IgD-negative memory B cell (primary cell): ENCODE measurements around the gene ADPRH. TPM values are rescaled to one million over a fixed set of nuclear protein-coding genes. Genes with fewer than 3 reads are reported as not detected.
"Not testable (repeated sequence)": the region's sequence is repeated elsewhere in the genome, so short reads cannot be mapped to it uniquely, and the experiment has no call there.

Experiments used
- H3K27ac Mint-ChIP-seq, 3 donors: one replicate each; pipeline ENCODE4 v1.8.0; 2020 to 2022; ENCODE audit warnings: mild to moderate bottlenecking in 3 of 3, mixed read lengths in 3 of 3, moderate library complexity in 1 of 3
- H3K27me3 Mint-ChIP-seq: one replicate; pipeline ENCODE4 v1.8.0; 2021; ENCODE audit warnings: mixed read lengths
- H3K36me3 Mint-ChIP-seq: one replicate; pipeline ENCODE4 v1.8.0; 2020; ENCODE audit warnings: mild to moderate bottlenecking, mixed read lengths
- H3K4me1 Mint-ChIP-seq, 3 donors: one replicate each; pipeline ENCODE4 v1.8.0; 2020 to 2022; ENCODE audit warnings: mixed read lengths in 3 of 3, mild to moderate bottlenecking in 1 of 3
- H3K4me3 Mint-ChIP-seq, 4 donors: one replicate each; pipeline ENCODE4 v1.8.0; 2020 to 2022; ENCODE audit warnings: mild to moderate bottlenecking in 4 of 4, mixed read lengths in 4 of 4, moderate library complexity in 3 of 4
- H3K9me3 Mint-ChIP-seq, 3 donors: one replicate each; pipeline ENCODE4 v1.8.0; 2020 to 2021; ENCODE audit warnings: mixed read lengths in 3 of 3, mild to moderate bottlenecking in 1 of 3
- polyA plus RNA-seq: library from polyadenylated mRNA; unstranded; fragments of 300-500 nt; fragmentation: Illumina TruSeq; gene quantifications from one replicate; pipeline ENCODE4 v1.2.3, GENCODE V29; 2021

The ADPRH gene
- polyA plus RNA-seq, 1 donor from 2014 or later = 29.2 TPM

DNA sequence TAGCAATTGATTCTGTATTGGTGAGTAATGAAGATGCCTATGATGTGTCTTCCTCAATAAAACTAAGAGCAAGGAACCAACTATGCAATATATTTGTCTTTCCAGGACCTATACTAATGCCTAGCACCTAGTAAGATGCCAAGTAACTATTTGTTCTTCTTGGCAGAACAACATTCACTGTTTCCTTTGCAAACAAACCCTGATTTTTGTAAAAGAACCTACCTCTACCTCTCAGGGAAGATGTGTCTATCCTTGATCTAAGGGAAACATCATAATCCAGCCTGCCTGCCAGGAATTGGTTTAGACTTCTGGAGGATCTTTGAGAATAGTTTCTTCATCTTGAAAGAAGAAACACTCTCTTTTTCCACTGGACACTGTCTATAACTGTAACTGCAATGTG, 3.8 kb upstream of the ADPRH start:
- H3K4me3 Mint-ChIP-seq = no peak overlapping the region
- no peaks in the 10 kb centered on the region for H3K27me3 Mint-ChIP-seq
- no peak overlapping the region for H3K27ac Mint-ChIP-seq

GRCh38 chr3:119580067-119580760, 922 bp downstream of the ADPRH start:
- Mint-ChIP-seq H3K36me3 (no peaks in the 10 kb centered on the region), H3K27ac (peak overlapping the region; percentile 99 to 100 (median 99)), H3K27me3 (no peaks in the 10 kb centered on the region), H3K4me3 (peak overlapping the region; percentile 96 to 100 (median 97)), H3K9me3 (no peaks in the 10 kb centered on the region), H3K4me1 (peaks cover 12 to 36% (median 26%) of the 10 kb centered on the region in 3 donors)

More for the DNA sequence above, 3.8 kb upstream of the ADPRH start:
- H3K4me1 Mint-ChIP-seq = peaks cover 5 to 19% (median 8%) of the 10 kb centered on the region in 3 donors
- no peaks in the 10 kb centered on the region for H3K36me3 Mint-ChIP-seq
- no peaks in the 10 kb centered on the region for H3K9me3 Mint-ChIP-seq

- Mint-ChIP-seq H3K36me3 (no peaks in the 10 kb centered on the region), H3K4me3 (peak overlapping the region in 1 of 4 donors; percentile 96), H3K4me1 (peaks cover 12 to 40% (median 31%) of the 10 kb centered on the region in 3 donors), H3K27me3 (no peaks in the 10 kb centered on the region), H3K9me3 (no peaks in the 10 kb centered on the region), H3K27ac (peak overlapping the region; percentile 80 to 99 (median 84))
These were observed 2.9 kb downstream of the ADPRH start for GRCh38 chr3:119582178-119582577.

GRCh38 chr3:119585208-119585607, 5.9 kb downstream of the ADPRH start:
- no peaks in the 10 kb centered on the region for H3K27me3 Mint-ChIP-seq
- H3K9me3 Mint-ChIP-seq = peaks cover 0 to 2% (median 0%) of the 10 kb centered on the region in 3 donors
- H3K27ac Mint-ChIP-seq = no peak overlapping the region
- peaks cover 27 to 49% (median 44%) of the 10 kb centered on the region in 3 donors for H3K4me1 Mint-ChIP-seq
- H3K4me3 Mint-ChIP-seq = peak overlapping the region in 1 of 4 donors; percentile 54
- peaks cover 6% of the 10 kb centered on the region for H3K36me3 Mint-ChIP-seq

DNA sequence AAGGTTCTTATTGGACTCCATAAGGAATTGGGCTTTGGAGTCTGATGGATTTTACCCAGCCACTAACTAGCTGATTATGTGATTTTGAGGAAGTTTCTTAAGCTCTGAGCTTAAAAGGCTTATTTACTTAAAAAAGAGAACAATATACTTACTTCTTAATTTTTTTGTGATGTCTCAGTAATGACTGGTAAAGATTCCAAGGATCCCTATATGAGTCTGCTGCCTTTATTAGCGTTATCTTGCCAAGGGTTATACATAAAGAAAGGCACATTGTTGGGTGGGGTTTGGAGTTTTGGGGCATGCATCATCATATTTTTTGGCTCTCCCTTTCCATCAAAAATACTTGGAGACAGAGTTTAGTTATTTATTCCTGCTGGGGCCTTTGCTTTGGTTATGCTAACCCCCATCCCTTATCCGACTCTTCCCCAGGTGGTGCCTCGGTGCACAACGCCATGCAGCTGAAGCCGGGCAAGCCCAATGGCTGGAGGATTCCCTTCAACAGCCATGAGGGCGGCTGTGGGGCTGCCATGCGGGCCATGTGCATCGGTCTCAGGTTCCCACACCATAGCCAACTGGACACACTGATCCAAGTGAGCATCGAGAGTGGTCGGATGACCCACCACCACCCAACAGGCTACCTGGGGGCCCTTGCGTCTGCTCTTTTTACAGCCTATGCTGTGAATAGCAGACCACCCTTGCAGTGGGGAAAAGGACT, 6.7 kb downstream of the ADPRH start:
- peak overlapping the region in 1 of 4 donors; percentile 15 for H3K4me3 Mint-ChIP-seq
- peak overlapping the region in 1 of 3 donors; percentile 2 for H3K27ac Mint-ChIP-seq

GRCh38 chr3:119586733-119587172, 7.5 kb downstream of the ADPRH start:
- H3K36me3 Mint-ChIP-seq = peaks cover 8% of the 10 kb centered on the region
- peak overlapping the region in 1 of 4 donors; percentile 15 for H3K4me3 Mint-ChIP-seq
- H3K9me3 Mint-ChIP-seq = peaks cover 0 to 2% (median 0%) of the 10 kb centered on the region in 3 donors
- peaks cover 20 to 38% (median 33%) of the 10 kb centered on the region in 3 donors for H3K4me1 Mint-ChIP-seq
- no peaks in the 10 kb centered on the region for H3K27me3 Mint-ChIP-seq
- peak overlapping the region in 1 of 3 donors; percentile 2 for H3K27ac Mint-ChIP-seq

More for the DNA sequence above, 6.7 kb downstream of the ADPRH start:
- Mint-ChIP-seq H3K36me3 (peaks cover 8% of the 10 kb centered on the region), H3K27me3 (no peaks in the 10 kb centered on the region), H3K4me1 (peaks cover 23 to 45% (median 38%) of the 10 kb centered on the region in 3 donors), H3K9me3 (peaks cover 0 to 2% (median 0%) of the 10 kb centered on the region in 3 donors)

DNA sequence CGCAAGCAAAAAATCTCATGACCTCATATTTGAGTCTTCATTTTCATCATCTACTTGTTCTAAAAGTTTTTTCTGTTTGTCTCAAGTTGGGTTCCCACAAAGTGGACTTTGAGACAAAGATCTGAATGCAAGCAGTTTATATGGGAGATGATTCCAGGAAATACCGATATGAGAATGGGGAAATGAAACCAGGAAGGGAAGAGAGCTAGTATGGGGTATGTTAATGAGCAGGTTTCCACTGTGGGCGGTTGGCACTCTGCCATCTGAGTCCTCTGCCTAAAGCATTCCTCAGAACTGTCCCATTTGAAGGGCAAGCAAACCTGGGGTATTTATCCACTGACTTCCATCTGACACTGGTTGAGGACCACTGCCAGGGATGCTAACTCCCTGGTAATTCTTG, 8.8 kb downstream of the ADPRH start:
- Mint-ChIP-seq H3K4me3 (peak overlapping the region in 2 of 4 donors; percentile 10 to 77), H3K36me3 (peaks cover 8% of the 10 kb centered on the region), H3K27ac (peak overlapping the region in 1 of 3 donors; percentile 83)

GRCh38 chr3:119589102-119589773, 9.9 kb downstream of the ADPRH start:
- H3K9me3 Mint-ChIP-seq = peaks cover 0 to 2% (median 0%) of the 10 kb centered on the region in 3 donors
- peak overlapping the region in 2 of 4 donors; percentile 19 to 20 for H3K4me3 Mint-ChIP-seq
- H3K27me3 Mint-ChIP-seq = no peaks in the 10 kb centered on the region
- peak overlapping the region in 2 of 3 donors; percentile 16 to 40 for H3K27ac Mint-ChIP-seq
- peaks cover 8% of the 10 kb centered on the region for H3K36me3 Mint-ChIP-seq
- peaks cover 16 to 29% (median 25%) of the 10 kb centered on the region in 3 donors for H3K4me1 Mint-ChIP-seq

More for the DNA sequence above, 8.8 kb downstream of the ADPRH start:
- Mint-ChIP-seq H3K27me3 (no peaks in the 10 kb centered on the region), H3K4me1 (peaks cover 16 to 29% (median 25%) of the 10 kb centered on the region in 3 donors), H3K9me3 (peaks cover 0 to 2% (median 0%) of the 10 kb centered on the region in 3 donors)

DNA sequence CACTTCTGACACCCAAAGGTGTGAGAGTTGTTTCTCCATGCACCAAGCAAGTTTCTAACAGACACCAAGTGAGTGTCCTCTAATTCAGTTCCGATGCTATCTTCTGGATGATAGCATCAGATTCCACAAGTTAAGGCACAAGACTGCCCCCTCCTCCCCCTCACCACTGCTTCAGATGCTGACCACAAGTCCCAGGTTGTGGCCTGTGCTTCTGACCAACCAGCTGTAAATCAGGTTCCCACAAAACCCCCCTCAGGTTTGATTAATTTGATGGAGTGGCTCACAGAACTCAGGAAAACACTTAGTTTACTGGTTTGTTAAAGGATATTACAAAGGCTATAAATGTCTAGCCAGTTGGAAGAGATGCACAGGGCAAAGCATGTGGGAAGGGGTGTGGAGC, 11.4 kb downstream of the ADPRH start:
- Mint-ChIP-seq H3K4me1 (peaks cover 16 to 31% (median 25%) of the 10 kb centered on the region in 3 donors), H3K27ac (no peak overlapping the region), H3K36me3 (peaks cover 8% of the 10 kb centered on the region), H3K4me3 (no peak overlapping the region), H3K9me3 (peaks cover 0 to 2% (median 0%) of the 10 kb centered on the region in 3 donors), H3K27me3 (no peaks in the 10 kb centered on the region)

DNA sequence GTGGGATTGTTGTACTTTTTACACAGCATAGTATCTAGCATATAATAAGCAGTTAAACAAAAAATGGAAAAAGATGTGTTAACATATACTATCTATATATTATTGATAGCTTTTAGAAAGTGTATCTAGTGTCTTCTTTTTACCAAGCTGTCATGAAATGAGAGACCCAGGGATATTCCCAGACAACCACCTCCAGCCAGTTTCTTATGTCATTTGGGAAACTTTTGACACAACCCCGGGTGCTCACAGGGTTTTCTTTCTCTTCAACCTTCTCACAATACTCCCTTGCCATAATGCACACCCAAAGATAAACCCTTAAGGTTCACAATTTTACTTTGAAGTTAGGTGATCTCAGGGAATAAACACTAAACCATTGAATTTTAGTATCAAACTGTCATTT, 13.6 kb downstream of the ADPRH start:
- Mint-ChIP-seq H3K27me3 (no peaks in the 10 kb centered on the region), H3K27ac (no peak overlapping the region), H3K9me3 (peaks cover 0 to 2% (median 0%) of the 10 kb centered on the region in 3 donors), H3K4me3 (no peak overlapping the region), H3K4me1 (peaks cover 29 to 36% (median 33%) of the 10 kb centered on the region in 3 donors), H3K36me3 (peaks cover 6% of the 10 kb centered on the region)

GRCh38 chr3:119594066-119594465, 14.8 kb downstream of the ADPRH start:
- Mint-ChIP-seq H3K27me3 (no peaks in the 10 kb centered on the region), H3K36me3 (peaks cover 5% of the 10 kb centered on the region), H3K4me3 (no peak overlapping the region), H3K27ac (no peak overlapping the region), H3K4me1 (peaks cover 26 to 34% (median 29%) of the 10 kb centered on the region in 3 donors), H3K9me3 (peaks cover 0 to 2% (median 0%) of the 10 kb centered on the region in 3 donors)

GRCh38 chr3:119594929-119595328, 15.6 kb downstream of the ADPRH start:
- H3K27ac Mint-ChIP-seq, H3K4me3 Mint-ChIP-seq, H3K9me3 Mint-ChIP-seq, H3K36me3 Mint-ChIP-seq, H3K27me3 Mint-ChIP-seq: not testable (repeated sequence)
- H3K4me1 Mint-ChIP-seq = peaks cover 26 to 34% (median 30%) of the 10 kb centered on the region in 3 donors

DNA sequence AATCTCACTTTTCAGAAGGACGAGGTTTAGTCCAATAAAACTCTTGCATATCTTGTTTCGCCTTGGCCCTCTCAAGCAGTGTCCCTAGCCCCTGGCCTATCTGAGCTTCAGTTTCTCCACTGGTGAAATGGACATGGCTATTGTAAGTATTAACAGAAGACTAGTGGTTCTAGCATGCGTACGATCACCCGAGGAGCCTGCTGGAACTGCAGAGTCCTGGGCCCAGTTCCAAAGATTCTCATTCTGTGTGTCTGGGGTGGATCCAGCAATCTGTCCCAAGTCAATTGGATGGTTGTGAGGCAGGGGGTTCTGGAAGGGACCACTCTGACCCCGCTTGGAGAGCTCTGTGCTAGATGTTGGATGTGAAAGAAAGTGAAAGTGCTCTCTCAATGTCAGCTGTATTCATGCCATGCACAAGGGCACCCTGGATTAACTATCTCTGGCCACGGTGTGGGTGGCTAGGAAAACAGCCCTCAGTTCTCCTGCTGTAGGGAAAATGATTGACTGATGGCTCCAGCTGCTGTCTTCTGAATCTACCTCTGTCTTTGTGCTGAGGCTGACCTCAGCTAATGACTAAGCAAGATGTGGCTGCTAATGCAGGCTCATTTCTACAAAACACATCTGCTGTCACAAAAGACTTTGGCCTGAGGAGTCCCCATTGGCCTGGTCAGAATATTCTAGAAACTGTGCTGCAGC, 16.5 kb downstream of the ADPRH start:
- Mint-ChIP-seq H3K27ac (peak overlapping the region in 1 of 3 donors; percentile 88), H3K9me3 (no peaks in the 10 kb centered on the region), H3K36me3 (no peaks in the 10 kb centered on the region), H3K4me3 (peak overlapping the region in 3 of 4 donors; percentile 50 to 82 (median 67)), H3K4me1 (peaks cover 26 to 36% (median 34%) of the 10 kb centered on the region in 3 donors), H3K27me3 (no peaks in the 10 kb centered on the region)

GRCh38 chr3:119596398-119596797, 17.1 kb downstream of the ADPRH start:
- Mint-ChIP-seq H3K4me1 (peaks cover 26 to 37% (median 36%) of the 10 kb centered on the region in 3 donors), H3K27me3 (no peaks in the 10 kb centered on the region), H3K4me3 (peak overlapping the region in 3 of 4 donors; percentile 50 to 82 (median 67)), H3K27ac (peak overlapping the region in 1 of 3 donors; percentile 88), H3K36me3 (no peaks in the 10 kb centered on the region), H3K9me3 (no peaks in the 10 kb centered on the region)
